NCI-H187 (cell line): ENCODE results near the gene MMP28.

Experiments used
- DNase-seq, 2 experiments: peaks; one replicate each; lab custom pipeline; 2025; lab: John Stamatoyannopoulos, UW

The MMP28 gene

GRCh38 chr17:35725058-35725457 lies 70.4 kb downstream of the MMP28 start:
- DNase-seq, result no peak

GRCh38 chr17:35723735-35724134 lies 71.7 kb downstream of the MMP28 start:
- no peak for DNase-seq

GRCh38 chr17:35717475-35717874 lies 78.0 kb downstream of the MMP28 start:
- DNase-seq, result no peak

GRCh38 chr17:35716897-35717465 lies 78.5 kb downstream of the MMP28 start:
- DNase-seq, result no peak

- no peak for DNase-seq
Measured at GRCh38 chr17:35716173-35716572, 79.3 kb downstream of the MMP28 start.
